GM19238 (cell line): ENCODE data around the gene PDE4D.
"Not testable (repeated sequence)": the region's sequence is repeated elsewhere in the genome, so short reads cannot be mapped to it uniquely, and the experiment has no call there.

Experiments
- DNase-seq: peaks from one replicate; pipeline ENCODE4 v3.0.0; 2011; ENCODE audit warnings: low spot score; ENCODE audit not compliant: insufficient read length

PDE4D gene

GRCh38 chr5:59089767-59090166 lies 803.8 kb downstream of the PDE4D start:
- no peak for DNase-seq

GRCh38 chr5:59088546-59088945 lies 805.0 kb downstream of the PDE4D start:
- no peak for DNase-seq

- no peak for DNase-seq
Observed at GRCh38 chr5:59086024-59086423, 807.5 kb downstream of the PDE4D start.

GRCh38 chr5:59081693-59082092 lies 811.8 kb downstream of the PDE4D start:
- DNase-seq = no peak

GRCh38 chr5:59079622-59080620 lies 813.6 kb downstream of the PDE4D start:
- DNase-seq = no peak

- no peak for DNase-seq
Observed at GRCh38 chr5:59071755-59072549, 821.6 kb downstream of the PDE4D start.

- no peak for DNase-seq
Observed at GRCh38 chr5:59069438-59070079, 824.0 kb downstream of the PDE4D start.

- DNase-seq = no peak
Observed at GRCh38 chr5:59067956-59068656, 825.4 kb downstream of the PDE4D start.

- DNase-seq = no peak
Observed at GRCh38 chr5:59066367-59067163, 827.0 kb downstream of the PDE4D start.

GRCh38 chr5:59065554-59065953 lies 828.0 kb downstream of the PDE4D start:
- no peak for DNase-seq

GRCh38 chr5:59064293-59064692 lies 829.2 kb downstream of the PDE4D start:
- no peak for DNase-seq

- DNase-seq = no peak
Observed at GRCh38 chr5:59062986-59063683, 830.4 kb downstream of the PDE4D start.

- DNase-seq = no peak
Observed at GRCh38 chr5:59061377-59061776, 832.1 kb downstream of the PDE4D start.

- DNase-seq = no peak
Observed at GRCh38 chr5:59058969-59059687, 834.4 kb downstream of the PDE4D start.

- DNase-seq = no peak
Observed at GRCh38 chr5:59058237-59058636, 835.3 kb downstream of the PDE4D start.

GRCh38 chr5:59056599-59056998 lies 836.9 kb downstream of the PDE4D start:
- DNase-seq = not testable (repeated sequence)

- DNase-seq = no peak
Observed at GRCh38 chr5:59055745-59056448, 837.6 kb downstream of the PDE4D start.

GRCh38 chr5:59054963-59055528 lies 838.5 kb downstream of the PDE4D start:
- DNase-seq = no peak
